ENCODE measurements around the gene SPIRE1. TPM values are rescaled to one million over a fixed set of nuclear protein-coding genes. Genes with fewer than 3 reads are reported as not detected.

The SPIRE1 gene
- total RNA-seq, 2 experiments from 2014 or later, result 0.99 to 1.4 TPM

GRCh38 chr18:12423820-12424219 is 234.1 kb downstream of the SPIRE1 start:
- peaks cover 19% of the 10 kb centered on the region for H3K27me3 Mint-ChIP-seq
- TF ChIP-seq CTCF (IDR thresholded peaks at IDR 0.05), result no peak
- H3K27ac ChIP-seq (ENCODE audit: low read depth in 1 of 2, low read length in 2 of 2), result no peak overlapping the region
- peaks cover 4 to 8% of the 10 kb centered on the region in 2 experiments for H3K27me3 ChIP-seq (ENCODE audit: control insufficient read depth in 1 of 2, insufficient read depth in 2 of 2, low read length in 2 of 2)
- no peak overlapping the region for H3K4me3 Mint-ChIP-seq
- peaks cover 0 to 4% of the 10 kb centered on the region in 2 experiments for H3K9me3 ChIP-seq (ENCODE audit: control insufficient read depth in 1 of 2, insufficient read depth in 1 of 2, low read length in 2 of 2)
- DNase-seq (no peak), ATAC-seq (ENCODE audit: poor library complexity) (no peak)
- no peak overlapping the region for H3K27ac Mint-ChIP-seq
- peaks cover 11% of the 10 kb centered on the region for H3K4me1 ChIP-seq (ENCODE audit: insufficient read depth, low read length)
- no peak overlapping the region for H3K4me3 ChIP-seq (ENCODE audit: low read length)
- POLR2A ChIA-PET, result no interaction called here
- CTCF ChIA-PET, result no interaction called here
- peaks cover 8% of the 10 kb centered on the region for H3K4me1 Mint-ChIP-seq (ENCODE audit: low read depth)
- intact Hi-C loops (cut with DNase I, micrococcal nuclease), result no loop called here
- no peaks in the 10 kb centered on the region for H3K9me3 Mint-ChIP-seq
- no peaks in the 10 kb centered on the region for H3K36me3 Mint-ChIP-seq (ENCODE audit: low read depth)
- no peaks in the 10 kb centered on the region for H3K36me3 ChIP-seq (ENCODE audit: insufficient read depth, low read length)

GRCh38 chr18:12423393-12423792 is 234.5 kb downstream of the SPIRE1 start:
- Mint-ChIP-seq H3K4me1 (ENCODE audit: low read depth) (peaks cover 11% of the 10 kb centered on the region), H3K36me3 (ENCODE audit: low read depth) (no peaks in the 10 kb centered on the region), H3K4me3 (no peak overlapping the region), H3K9me3 (no peaks in the 10 kb centered on the region), H3K27ac (no peak overlapping the region), H3K27me3 (peaks cover 23% of the 10 kb centered on the region)
- CTCF ChIA-PET, result no interaction called here
- ATAC-seq (ENCODE audit: poor library complexity) (no peak), DNase-seq (no peak)
- no peak for TF ChIP-seq CTCF (IDR thresholded peaks at IDR 0.05)
- Histone ChIP-seq H3K27ac (ENCODE audit: low read depth in 1 of 2, low read length in 2 of 2) (no peak overlapping the region), H3K9me3 (ENCODE audit: control insufficient read depth in 1 of 2, insufficient read depth in 1 of 2, low read length in 2 of 2) (peaks cover 0 to 4% of the 10 kb centered on the region in 2 experiments), H3K4me3 (ENCODE audit: low read length) (no peak overlapping the region), H3K4me1 (ENCODE audit: insufficient read depth, low read length) (peaks cover 11% of the 10 kb centered on the region), H3K36me3 (ENCODE audit: insufficient read depth, low read length) (no peaks in the 10 kb centered on the region), H3K27me3 (ENCODE audit: control insufficient read depth in 1 of 2, insufficient read depth in 2 of 2, low read length in 2 of 2) (peaks cover 4 to 8% of the 10 kb centered on the region in 2 experiments)
- POLR2A ChIA-PET, result no interaction called here
- intact Hi-C loops (cut with DNase I, micrococcal nuclease), result no loop called here

GRCh38 chr18:12422936-12423335 is 235.0 kb downstream of the SPIRE1 start:
- Mint-ChIP-seq H3K4me1 (ENCODE audit: low read depth) (peaks cover 13% of the 10 kb centered on the region), H3K36me3 (ENCODE audit: low read depth) (no peaks in the 10 kb centered on the region), H3K4me3 (no peak overlapping the region), H3K9me3 (no peaks in the 10 kb centered on the region), H3K27ac (no peak overlapping the region), H3K27me3 (peaks cover 25% of the 10 kb centered on the region)
- ChIA-PET POLR2A (no interaction called here), CTCF (no interaction called here)
- Histone ChIP-seq H3K36me3 (ENCODE audit: insufficient read depth, low read length) (no peaks in the 10 kb centered on the region), H3K27ac (ENCODE audit: low read depth in 1 of 2, low read length in 2 of 2) (no peak overlapping the region), H3K27me3 (ENCODE audit: control insufficient read depth in 1 of 2, insufficient read depth in 2 of 2, low read length in 2 of 2) (peaks cover 4 to 8% of the 10 kb centered on the region in 2 experiments), H3K9me3 (ENCODE audit: control insufficient read depth in 1 of 2, insufficient read depth in 1 of 2, low read length in 2 of 2) (peaks cover 0 to 4% of the 10 kb centered on the region in 2 experiments), H3K4me3 (ENCODE audit: low read length) (no peak overlapping the region), H3K4me1 (ENCODE audit: insufficient read depth, low read length) (peaks cover 11% of the 10 kb centered on the region)
- no peak for DNase-seq
- no peak for ATAC-seq (ENCODE audit: poor library complexity)
- intact Hi-C loops (cut with DNase I, micrococcal nuclease), result no loop called here
- TF ChIP-seq CTCF (IDR thresholded peaks at IDR 0.05), result no peak

Data from CD4-positive, alpha-beta T cell (primary cell).